Activated naive CD4-positive, alpha-beta T cell treated with Interleukin-2 at 50 U/mL for 16 hours (primary cell): ENCODE data around the gene TENT4A.

Source experiments
- DNase-seq: peaks from one replicate; pipeline ENCODE4 v3.0.0-alpha.2; 2020

TENT4A gene

DNA sequence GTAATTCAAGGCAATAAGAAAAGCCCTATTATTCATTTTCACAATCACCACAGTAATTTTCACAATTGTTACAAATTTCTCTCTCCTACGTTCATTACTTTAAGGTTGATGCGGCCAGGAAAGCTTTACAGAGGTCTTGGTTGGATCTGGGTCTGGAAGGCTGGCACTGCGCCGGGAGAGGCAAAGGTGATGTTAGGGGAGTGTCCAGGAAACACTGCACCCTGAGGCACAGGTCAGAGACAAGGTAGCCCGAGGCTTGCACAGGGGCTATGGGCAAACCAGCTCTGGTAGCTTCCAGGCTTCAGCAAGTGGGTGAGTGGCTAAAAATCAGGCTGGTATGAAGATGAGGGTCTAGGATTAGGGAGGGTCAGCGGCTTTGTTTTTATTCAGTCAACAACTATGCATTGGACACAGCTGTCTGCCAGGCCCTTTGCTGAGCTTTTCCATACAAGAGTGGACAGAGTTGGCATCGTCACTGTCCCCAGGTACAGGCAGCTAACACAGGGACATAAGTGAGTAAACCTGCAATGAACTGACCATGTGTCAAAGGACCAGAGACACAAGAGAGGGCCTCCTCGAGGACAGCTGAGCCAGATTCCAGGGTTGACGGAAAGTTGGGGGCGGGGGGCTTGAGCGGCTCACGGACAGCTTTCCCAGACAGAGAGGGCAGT is 12.4 kb upstream of the TENT4A start:
- no peak for DNase-seq

- no peak for DNase-seq
Measured at GRCh38 chr5:6701491-6701890, 11.7 kb upstream of the TENT4A start.

DNA sequence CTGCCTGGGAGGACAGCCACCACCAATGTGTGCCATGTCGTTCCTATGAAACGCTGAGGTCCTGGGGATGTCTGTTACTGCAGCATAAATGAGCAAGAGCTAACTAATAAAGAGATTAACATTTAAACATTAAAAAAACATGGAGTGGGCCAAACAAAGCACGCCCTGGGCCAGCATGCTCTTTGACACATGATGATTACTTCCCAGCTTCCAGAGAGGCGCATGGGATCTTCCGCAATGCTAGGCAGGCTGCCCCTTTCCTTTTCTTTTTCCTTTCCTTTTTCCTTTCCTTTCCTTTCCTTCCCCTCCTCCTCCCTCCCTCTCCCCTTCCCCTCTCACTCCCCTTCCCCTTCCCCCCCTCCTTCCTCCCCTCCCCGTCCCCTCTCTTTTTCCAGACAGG is 10.6 kb upstream of the TENT4A start:
- no peak for DNase-seq

GRCh38 chr5:6703806-6704205 is 9.4 kb upstream of the TENT4A start:
- DNase-seq = no peak

DNA sequence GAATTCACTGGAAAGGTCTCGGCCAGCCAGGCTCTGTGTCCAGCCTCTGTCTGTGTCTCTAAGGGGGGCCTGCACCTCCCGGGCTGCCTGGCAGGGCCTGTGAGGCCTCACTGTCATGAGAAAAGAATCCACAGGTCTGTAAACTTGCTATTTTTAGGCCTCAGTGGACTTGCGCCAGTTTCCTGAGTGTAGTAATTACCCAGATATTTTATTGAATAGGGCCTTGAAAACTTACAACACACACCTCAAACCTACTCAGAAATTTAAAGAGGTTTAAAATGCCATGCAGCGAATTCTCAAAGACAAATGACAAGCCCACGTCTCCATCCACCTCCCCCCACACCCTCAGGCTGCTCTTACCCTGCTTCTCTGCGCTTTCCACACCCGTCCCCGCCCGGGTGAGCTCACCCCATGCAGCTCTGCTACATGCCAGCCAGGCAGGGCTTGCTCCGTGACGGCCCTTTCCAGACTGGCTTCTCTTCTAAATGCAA is 8.8 kb upstream of the TENT4A start:
- no peak for DNase-seq

DNA sequence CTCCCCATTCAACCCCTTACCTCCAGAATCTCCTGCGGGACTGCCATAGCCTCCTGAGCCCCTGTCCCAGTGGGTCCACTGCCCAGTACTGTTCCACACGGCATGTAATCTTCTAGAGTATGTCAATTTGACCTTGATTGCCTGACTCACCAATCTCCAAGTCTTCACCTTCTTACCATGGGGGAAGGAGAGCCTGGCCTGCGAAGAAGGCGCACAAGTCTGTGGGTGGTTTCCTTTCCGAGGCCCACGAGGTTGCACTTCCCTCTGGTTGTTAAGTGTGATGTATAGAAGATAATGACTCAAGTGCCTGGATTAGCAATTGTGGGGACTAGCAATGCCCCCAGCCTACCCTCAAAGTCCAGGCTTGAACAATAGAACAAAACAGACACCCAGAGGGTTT is 8.1 kb upstream of the TENT4A start:
- DNase-seq = no peak

DNA sequence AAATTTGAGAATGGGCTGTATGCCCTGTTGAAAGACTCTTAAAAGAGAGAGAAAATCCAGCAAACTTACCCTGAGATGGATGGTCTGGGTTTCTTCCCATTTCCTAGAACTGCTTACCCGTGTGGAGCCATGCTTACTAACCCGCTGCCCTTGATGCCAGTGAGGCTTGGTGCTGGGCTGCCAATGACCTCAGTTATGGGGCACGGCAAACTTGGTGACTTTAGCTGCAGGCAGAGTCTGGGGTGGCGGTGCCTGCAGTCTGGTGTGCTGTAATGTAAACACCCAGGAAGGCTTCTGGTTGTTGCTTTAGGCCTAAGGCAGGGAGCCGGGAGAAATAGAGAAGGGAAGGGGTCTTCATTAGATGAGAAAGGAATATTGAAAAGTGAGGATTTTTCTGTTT is 7.3 kb upstream of the TENT4A start:
- no peak for DNase-seq

DNA sequence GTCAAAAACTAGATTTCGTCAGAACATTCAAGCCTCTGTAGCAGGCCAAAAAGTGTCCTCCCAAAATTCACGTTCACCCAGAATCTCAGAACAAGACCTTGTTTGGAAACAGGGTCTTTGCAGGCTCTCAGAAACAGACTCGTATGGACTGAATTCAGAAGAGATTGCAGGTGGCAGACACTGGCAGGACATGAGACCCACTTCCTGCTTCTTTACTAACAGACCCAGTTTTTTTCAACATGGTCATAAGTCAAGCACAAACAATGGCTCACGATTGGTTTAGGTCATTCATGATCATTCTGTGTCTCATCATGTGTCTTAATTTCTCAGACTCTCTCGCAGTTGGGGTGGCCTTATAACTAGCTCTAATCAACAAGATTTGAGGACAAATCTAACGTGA is 5.4 kb upstream of the TENT4A start:
- DNase-seq = no peak

GRCh38 chr5:6708814-6709213 is 4.4 kb upstream of the TENT4A start:
- DNase-seq = no peak

DNA sequence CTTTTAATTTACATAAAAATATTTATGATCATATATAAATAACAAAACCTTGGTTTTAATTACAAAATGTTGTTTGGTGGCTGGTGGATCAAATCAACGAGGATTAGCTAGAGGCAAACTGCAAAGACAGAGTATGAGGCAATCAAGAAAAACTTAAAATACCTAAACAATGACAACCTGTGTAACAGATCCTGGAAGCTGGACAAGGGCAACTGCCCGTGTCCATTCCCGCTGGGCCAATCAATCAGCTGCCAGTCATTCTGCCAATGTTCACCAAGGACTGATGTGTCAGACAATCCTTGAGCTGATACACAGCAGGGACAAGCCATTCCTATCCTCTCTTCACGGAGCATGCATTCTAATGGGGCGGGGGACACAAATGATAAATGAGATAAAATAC is 3.2 kb upstream of the TENT4A start:
- no peak for DNase-seq

DNA sequence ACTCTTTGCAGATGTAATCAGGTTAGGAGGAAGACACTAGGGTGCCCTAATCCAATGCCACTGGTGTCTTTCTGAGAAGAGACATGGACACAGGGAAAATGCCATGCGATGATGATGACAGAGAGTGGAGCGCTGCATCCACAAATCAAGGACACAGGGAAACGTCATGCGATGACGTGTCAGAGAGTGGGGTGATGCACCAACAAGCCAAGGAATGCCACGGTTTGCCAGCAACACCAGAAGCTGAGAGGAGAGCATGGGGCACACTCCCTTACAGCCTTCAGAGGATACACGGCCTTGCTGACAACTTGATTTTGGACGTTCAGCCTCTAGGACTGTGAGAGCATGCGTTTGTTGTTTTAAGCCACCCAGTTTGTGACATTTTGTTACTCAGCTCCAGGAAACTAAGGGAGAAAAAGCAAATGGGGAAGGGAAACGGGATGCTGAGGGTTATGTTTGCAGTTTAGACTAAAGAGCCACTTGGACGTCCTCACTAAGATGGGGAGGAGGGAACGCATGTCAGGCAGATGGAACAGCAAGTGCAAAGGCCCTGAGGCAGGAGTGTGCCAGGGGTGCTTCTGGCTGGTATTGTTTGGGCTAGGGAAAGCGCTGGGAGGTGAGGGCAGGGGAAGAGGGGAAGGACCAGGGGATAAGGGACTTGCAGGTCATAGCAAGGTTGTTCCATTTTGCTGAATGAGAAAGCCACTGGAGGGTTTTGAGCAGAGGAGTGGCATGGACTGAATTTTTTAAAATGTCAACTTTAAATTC is 2.5 kb upstream of the TENT4A start:
- no peak for DNase-seq

- DNase-seq = no peak
Measured at GRCh38 chr5:6711409-6712141, 1.7 kb upstream of the TENT4A start.

GRCh38 chr5:6712142-6712576 is 1.1 kb upstream of the TENT4A start:
- DNase-seq = peak; percentile 55

DNA sequence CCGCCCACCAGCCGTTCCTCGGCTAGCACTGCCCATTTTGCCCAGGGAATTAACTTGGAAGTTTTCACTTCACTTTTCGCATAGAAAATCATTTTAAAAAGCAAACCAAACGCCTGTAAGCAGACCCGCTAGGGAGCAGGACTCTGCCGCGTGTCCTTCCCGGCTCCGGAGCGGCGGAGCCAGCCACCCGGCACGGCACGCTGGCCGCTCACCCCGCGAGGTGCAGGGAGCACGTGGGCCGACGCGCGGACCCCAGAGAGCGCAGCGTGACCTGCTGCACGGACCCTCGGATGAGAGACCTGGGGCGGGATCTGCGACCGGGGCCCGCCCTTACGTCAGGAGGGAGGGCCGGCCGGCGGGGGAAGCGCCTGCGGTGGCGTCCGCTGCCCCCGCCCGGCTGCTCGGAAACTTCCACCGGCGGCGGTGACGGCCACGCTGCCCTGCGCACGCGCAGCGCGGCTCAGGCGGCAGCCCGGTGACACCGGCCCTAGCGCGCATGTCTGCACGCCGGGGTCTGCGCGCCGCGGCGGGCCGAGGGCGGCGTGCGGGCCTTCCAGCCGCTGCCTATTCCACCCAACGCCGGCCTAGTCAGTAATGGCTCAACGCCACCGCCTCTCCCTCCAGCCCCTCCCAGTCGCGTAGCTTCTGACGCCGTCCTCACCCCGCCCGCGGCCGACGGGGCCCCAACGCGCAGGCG is 507 bp upstream of the TENT4A start:
- peak; percentile 97 for DNase-seq

GRCh38 chr5:6714226-6715041 is 1.2 kb downstream of the TENT4A start:
- DNase-seq = peak; percentile 28

- DNase-seq = no peak
Measured at GRCh38 chr5:6715271-6715670, 2.0 kb downstream of the TENT4A start.

DNA sequence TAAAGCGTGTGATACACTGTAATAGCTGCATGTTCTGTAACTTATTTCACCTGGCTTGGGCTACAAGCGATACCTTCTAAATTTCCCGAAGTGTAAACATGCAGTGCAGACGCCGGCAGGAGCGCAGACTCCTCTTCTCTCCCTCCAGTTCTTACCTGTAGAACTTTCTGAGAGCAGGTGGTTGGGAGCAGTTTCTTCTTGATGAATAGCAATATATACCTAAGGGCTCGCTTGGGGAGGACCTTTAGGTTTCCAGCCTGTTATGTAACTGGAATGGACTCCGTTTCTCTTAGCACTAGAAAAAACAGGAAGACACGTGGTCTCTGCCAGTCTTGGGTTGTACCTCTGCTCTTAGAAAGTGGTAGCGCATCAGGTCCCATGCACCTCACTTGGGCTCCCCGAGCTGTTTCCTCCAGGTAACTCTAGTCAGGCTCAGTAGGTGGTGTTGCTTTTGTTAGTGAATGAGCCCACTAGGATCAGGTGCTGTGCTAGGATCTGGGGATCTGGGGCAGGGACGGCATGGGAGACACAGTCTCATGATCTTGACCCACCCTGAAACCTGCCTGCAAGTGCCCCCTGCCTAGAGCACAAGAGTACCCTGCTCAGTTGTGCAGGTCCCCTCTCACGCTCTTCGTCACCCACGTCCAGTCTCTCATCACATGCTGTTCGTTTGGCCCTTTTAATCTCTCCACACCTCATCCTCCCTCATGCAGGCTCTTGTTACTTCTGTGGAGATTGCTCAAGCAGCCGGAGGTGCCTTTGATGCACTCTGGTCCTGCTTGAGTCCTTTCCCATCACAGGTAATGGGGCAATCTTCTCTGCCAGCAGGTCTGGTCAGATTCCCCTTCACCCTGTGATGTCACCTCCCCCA is 2.8 kb downstream of the TENT4A start:
- DNase-seq = peak; percentile 24

- DNase-seq = no peak
Measured at GRCh38 chr5:6716629-6717149, 3.5 kb downstream of the TENT4A start.

DNA sequence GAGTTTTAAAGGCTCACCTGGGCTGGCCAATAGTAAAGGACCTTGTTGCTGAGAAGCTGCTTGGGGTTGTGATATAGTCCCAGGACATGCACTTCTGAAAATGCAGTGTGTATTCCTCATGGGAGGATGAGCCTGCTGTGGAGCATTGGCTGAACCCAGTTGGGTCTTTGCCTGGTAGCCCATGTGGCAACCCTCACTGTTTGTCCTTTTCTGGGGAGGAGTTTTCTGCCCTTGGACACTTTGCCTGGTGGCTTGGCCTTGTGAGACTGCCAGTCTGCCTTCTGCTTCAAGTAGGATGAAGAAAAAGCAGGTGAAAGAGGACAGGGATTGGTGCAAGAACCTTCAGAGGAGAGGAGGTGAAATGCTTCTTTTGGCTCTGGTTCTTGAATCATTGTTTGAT is 4.0 kb downstream of the TENT4A start:
- DNase-seq = no peak

GRCh38 chr5:6717687-6718086 is 4.5 kb downstream of the TENT4A start:
- no peak for DNase-seq

DNA sequence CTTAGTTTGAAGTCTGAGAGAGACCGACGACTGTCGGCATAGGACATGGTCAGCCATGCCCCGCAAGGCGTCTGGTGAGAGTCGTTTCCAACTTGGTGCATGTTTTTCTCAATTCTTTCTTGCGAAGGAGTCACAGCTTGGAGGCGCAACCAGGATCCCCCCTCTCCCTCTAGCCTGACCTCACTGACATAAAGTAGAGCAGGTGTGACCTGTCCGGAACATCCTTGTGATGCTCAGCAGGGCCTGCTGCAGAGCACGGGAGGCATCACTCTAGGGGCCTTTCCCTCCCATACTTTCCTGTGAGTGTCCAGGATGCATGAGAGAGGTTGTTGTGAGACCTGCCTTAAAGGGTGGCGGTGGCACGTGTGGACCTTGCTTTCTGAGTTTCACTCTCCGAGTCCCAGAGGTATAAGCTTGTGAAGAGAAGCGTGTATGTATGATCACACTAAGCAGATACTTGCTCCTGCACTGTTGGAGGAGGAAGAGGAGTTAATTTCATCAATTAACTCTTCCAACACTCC is 5.0 kb downstream of the TENT4A start:
- no peak for DNase-seq
